GM10248 (cell line): Measurements from ENCODE around the gene FAM81A.

Source experiments
- CTCF ChIA-PET: fragments of 300-600 bp; sonication (Branson Sonifier 250); formaldehyde crosslinking; extraction: SDS; loops from one replicate; lab custom pipeline; 2021; ENCODE audit warnings: antibody characterized with exemption; lab: Yijun Ruan, JAX
- POLR2A ChIA-PET: fragments of 350-650 bp; sonication (Branson Sonifier 250); formaldehyde crosslinking; extraction: SDS; loops from one replicate; lab custom pipeline; 2020; ENCODE audit warnings: antibody characterized with exemption; lab: Yijun Ruan, JAX
- DNase-seq: peaks from one replicate; pipeline ENCODE4 v3.0.0; 2012; ENCODE audit errors: extremely low spot score
- TF ChIP-seq, protein P1 (sequence below): IDR thresholded peaks from 2 replicates; pipeline ENCODE4 v1.5.1; 2012; ENCODE audit warnings: mild to moderate bottlenecking, low read depth; ENCODE audit errors: extremely low read depth, missing control alignments, control extremely low read depth

The FAM81A gene

DNA sequence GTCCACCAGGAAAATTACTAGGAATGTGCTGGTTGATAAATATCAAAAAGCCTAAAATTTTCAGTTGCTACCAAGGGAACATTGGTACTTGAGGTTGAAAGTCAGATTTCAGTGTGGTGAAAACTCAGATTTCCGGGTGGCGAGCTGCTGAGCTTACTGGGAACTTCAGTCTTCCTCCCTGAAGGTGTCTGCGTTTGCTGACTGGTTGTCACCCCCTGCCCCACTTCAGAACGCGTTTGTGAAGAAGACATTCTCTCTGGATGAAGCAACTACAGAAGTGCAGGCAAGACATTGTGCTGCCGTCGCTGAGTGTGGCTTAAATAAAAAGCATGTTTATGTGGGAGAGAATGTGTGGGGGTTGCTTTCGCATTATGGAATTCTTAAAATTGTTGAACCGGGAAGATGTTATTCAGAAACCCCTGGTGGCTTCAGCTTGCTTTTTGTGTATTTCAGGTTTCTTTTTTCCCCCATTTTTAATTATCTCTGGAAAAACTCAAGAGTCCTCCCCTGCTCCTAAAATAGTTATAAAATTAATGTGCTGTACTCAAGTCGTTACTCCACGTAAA lies 7.1 kb downstream of the FAM81A start:
- CTCF ChIA-PET, result interaction anchor here (1.1 to 1.2 kb wide), 2 partner anchors 33 to 85 kb away, joined by 3 read pairs; no protein-coding TSS in a partner anchor
- POLR2A ChIA-PET, result no interaction called here
- DNase-seq, result no peak
- TF ChIP-seq, protein P1, sequence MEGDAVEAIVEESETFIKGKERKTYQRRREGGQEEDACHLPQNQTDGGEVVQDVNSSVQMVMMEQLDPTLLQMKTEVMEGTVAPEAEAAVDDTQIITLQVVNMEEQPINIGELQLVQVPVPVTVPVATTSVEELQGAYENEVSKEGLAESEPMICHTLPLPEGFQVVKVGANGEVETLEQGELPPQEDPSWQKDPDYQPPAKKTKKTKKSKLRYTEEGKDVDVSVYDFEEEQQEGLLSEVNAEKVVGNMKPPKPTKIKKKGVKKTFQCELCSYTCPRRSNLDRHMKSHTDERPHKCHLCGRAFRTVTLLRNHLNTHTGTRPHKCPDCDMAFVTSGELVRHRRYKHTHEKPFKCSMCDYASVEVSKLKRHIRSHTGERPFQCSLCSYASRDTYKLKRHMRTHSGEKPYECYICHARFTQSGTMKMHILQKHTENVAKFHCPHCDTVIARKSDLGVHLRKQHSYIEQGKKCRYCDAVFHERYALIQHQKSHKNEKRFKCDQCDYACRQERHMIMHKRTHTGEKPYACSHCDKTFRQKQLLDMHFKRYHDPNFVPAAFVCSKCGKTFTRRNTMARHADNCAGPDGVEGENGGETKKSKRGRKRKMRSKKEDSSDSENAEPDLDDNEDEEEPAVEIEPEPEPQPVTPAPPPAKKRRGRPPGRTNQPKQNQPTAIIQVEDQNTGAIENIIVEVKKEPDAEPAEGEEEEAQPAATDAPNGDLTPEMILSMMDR, result no peak

DNA sequence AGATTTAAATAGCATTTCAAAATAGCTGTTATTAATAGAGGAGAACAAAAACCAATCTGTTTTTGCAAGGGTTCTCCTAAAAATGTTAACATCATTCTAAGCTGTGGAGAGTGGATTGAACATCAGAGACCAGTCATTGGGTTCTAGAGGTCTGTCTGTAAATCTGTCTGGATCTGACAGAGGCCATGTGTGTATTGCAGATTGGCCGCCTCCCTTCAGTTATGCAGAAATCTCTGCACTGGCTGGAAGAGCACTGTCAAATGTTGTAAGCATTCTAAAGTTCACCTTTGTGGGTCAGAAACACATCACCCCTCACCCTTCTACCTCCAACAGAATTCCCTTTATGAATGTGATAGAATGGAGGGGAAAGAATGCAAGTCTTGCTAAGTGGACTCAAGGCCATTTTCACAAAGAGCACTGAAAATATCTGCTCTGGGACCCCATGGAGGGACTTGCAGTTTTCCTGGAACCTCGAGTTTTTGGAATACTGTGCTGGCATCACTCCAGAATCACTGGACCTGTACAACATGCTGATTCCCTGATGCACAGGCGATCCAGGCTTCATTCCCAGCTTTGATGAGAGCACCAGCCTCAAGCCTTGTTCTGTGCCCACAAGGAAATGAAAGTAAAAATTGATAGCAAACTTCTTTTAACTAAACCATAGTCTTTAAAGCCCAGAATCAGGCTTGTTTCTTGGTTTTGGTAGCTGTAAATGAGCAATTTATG lies 8.4 kb downstream of the FAM81A start:
- no peak for DNase-seq
- CTCF ChIA-PET, result interaction anchor here (0.7 to 1.5 kb wide), 4 partner anchors 12 to 31 kb away, joined by 3 read pairs; no protein-coding TSS in a partner anchor
- POLR2A ChIA-PET, result no interaction called here
- TF ChIP-seq, protein P1, result no peak

DNA sequence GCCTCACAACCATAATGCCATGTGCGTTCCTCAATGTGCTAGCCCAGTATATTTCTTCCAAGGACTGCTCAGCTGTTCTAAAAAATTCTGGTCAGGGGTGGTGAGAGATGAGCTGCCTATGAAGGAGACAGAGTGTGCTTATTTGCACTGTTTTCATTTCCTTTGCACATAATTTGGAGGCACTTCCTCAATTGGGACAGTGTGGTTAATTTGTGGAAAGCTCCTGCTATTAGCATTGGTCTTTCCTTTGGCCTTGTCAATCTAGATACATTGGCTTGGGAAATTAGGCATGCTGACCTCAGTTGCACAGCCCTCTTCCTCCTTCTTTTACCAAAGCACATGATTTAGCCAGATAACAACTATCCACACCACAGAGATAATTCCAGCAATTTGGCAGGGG lies 9.4 kb downstream of the FAM81A start:
- TF ChIP-seq, protein P1, result no peak
- ChIA-PET CTCF (interaction anchor here (0.7 to 1.3 kb wide), 3 partner anchors 11 to 30 kb away, joined by 3 read pairs; no protein-coding TSS in a partner anchor), POLR2A (no interaction called here)
- DNase-seq, result peak; percentile 2

DNA sequence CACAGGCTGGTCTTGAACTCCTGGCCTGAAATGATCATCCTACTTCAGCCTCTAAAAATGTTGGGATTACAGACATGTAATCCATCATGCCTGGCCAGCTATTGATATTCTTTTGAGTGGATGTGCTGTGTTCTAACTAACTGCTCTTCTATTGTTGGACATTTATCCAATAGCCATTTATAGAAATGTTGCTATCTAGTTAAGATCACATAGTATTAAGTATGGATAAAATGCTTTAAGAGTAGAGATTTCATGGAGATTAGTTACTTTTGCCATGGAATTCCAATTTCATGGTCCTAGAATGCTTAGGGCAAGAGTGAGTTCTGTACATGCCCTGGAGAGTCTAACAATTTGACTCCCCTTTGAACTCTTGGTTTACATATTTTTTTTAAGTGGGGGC lies 10.9 kb downstream of the FAM81A start:
- TF ChIP-seq, protein P1, result no peak
- DNase-seq, result no peak
- CTCF ChIA-PET, result no interaction called here
- POLR2A ChIA-PET, result no interaction called here

DNA sequence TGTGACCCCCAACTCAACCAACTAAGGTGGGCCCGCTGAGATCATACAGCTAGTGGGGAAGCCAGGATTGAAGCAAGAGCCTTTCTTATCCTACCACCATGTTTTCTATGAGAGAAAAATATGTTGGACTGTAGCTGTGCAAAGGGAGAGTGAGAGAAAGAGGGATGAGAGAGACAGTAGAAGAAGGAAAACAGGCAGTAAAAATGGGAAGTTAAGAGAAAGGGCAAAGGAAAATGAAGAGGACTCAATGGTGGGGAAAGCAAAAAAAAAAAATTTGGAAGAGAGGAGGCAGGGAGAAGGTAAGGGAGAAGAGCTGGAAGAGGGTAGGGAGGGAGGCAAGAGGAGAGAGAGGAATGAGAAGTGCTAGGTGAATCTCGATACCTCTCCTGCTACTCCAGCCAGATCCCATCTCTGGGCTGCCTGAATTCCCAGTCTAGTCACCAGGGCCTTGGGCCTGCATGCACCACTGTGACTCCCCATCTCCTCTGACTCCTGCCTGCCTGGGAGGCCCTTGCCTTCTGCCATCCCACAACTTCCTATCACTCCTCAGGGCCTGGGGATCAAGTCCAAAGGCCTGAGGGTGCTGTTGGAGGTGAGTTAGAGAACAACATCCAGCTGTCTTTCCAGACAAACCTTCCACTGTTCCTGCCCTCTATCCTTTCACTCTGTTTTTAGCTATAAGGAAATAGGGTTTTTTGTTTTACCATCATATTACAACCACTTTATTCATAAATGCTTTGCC lies 15.7 kb downstream of the FAM81A start:
- POLR2A ChIA-PET, result no interaction called here
- TF ChIP-seq, protein P1, result no peak
- CTCF ChIA-PET, result interaction anchor here (1.2 to 1.8 kb wide), 2 partner anchors 14 to 75 kb away, joined by 3 to 5 read pairs; no protein-coding TSS in a partner anchor
- no peak for DNase-seq

DNA sequence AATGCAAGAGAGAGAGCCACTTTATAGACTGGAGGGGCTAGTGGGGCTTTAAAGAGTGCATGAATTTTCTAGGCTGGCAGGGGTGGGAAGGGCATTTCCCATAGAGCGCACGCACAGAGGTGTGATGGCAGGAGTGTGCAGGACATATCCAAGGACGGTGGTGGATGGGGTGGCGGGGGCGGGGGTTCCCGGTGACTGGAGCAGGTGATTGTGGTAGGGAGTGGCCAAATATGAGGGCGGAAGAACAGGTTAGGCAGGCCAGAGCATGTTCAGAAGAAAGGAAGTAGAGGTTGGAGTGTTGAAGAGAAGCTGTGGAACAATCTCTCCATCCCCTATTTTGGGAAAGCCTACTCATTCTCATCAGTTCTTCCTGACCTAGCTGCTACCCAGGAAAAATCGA lies 18.1 kb downstream of the FAM81A start:
- no peak for DNase-seq
- TF ChIP-seq, protein P1, result no peak
- CTCF ChIA-PET, result no interaction called here
- POLR2A ChIA-PET, result no interaction called here
